Lower leg skin (tissue), 4 donors: ENCODE results near the gene NATD1. TPM values are rescaled to one million over a fixed set of nuclear protein-coding genes. Genes with fewer than 3 reads are reported as not detected.
A peak's percentile ranks its signal among the peaks of the same experiment; 100 is the strongest.

Experiments used
- DNase-seq, 2 donors: peaks; one replicate each; pipeline ENCODE4 v3.0.0-alpha.2; 2019; ENCODE audit warnings: low spot score in 2 of 2
- H3K4me3 ChIP-seq: fragments of 200-600 bp; sonication (generic); 2 replicates; pipeline ENCODE4 v1.5.1; 2017; ENCODE audit warnings: mild to moderate bottlenecking, low read depth; ENCODE audit not compliant: poor library complexity, severe bottlenecking
- CTCF ChIP-seq, 3 donors: fragments of 450-650 bp; IDR thresholded peaks; one replicate each; pipeline ENCODE4 v1.5.1; 2016; ENCODE audit warnings: antibody characterized with exemption in 3 of 3, mild to moderate bottlenecking in 3 of 3, moderate library complexity in 2 of 3
- POLR2A ChIP-seq, 2 donors: fragments of 450-650 bp; IDR thresholded peaks; one replicate each; pipeline ENCODE4 v1.6.1; 2016 to 2017; ENCODE audit warnings: antibody characterized with exemption in 2 of 2, mild to moderate bottlenecking in 1 of 2, moderate library complexity in 1 of 2
- WGBS, 2 donors: methylation state at CpG; one replicate each; pipeline ENCODE4 v1.1.5; 2018; 5-methylcytosine and 5-hydroxymethylcytosine counted together
- intact Hi-C: fragments of 100-400 bp; cut with DNase I; formaldehyde crosslinking; loops from one replicate; pipeline ENCODE4 v1.15.0; 2023; ENCODE audit warnings: low total_unique reads
- total RNA-seq, 4 donors: library from RNA; depleted of rRNA; stranded (reverse); fragments of >200 nt; gene quantifications; one replicate each; pipeline ENCODE4 v1.1.0, GENCODE V29; 2016

The NATD1 gene
- total RNA-seq, 4 donors from 2014 or later = 12.3 to 18.8 (median 16.0) TPM

GRCh38 chr17:21283482-21284318, 30.5 kb upstream of the NATD1 start:
- WGBS, 2 donors = 20 to 29% methylated on average over 26 to 45 of the region's 49 CpGs
- peak overlapping the region; percentile 20 for H3K4me3 ChIP-seq
- TF ChIP-seq POLR2A (IDR thresholded peaks at IDR 0.05) (no peak), CTCF (IDR thresholded peaks at IDR 0.05) (no peak)
- DNase-seq = peak; percentile 44 to 87
- intact Hi-C loops = no loop called here

- no peak for DNase-seq
- H3K4me3 ChIP-seq = no peak overlapping the region
- TF ChIP-seq POLR2A (IDR thresholded peaks at IDR 0.05) = no peak
- no peak for TF ChIP-seq CTCF (IDR thresholded peaks at IDR 0.05)
- 90 to 96% methylated on average over 5 of the region's 5 CpGs for WGBS, 2 donors
- intact Hi-C loops = no loop called here
These were observed 29.6 kb upstream of the NATD1 start for GRCh38 chr17:21282850-21283249.

GRCh38 chr17:21282231-21282630, 29.0 kb upstream of the NATD1 start:
- intact Hi-C loops = no loop called here
- WGBS, 2 donors = 30 to 40% methylated on average over 5 of the region's 5 CpGs
- TF ChIP-seq CTCF (IDR thresholded peaks at IDR 0.05) = no peak
- no peak for TF ChIP-seq POLR2A (IDR thresholded peaks at IDR 0.05)
- peak; percentile 48 to 90 for DNase-seq
- H3K4me3 ChIP-seq = no peak overlapping the region

GRCh38 chr17:21280081-21280518, 26.9 kb upstream of the NATD1 start:
- H3K4me3 ChIP-seq = no peak overlapping the region
- 24% methylated on average over 9 to 10 of the region's 10 CpGs for WGBS, 2 donors
- peak in 1 of 3 donors; percentile 75 for TF ChIP-seq CTCF (IDR thresholded peaks at IDR 0.05)
- TF ChIP-seq POLR2A (IDR thresholded peaks at IDR 0.05) = no peak
- intact Hi-C loops = no loop called here
- peak; percentile 80 to 98 for DNase-seq

GRCh38 chr17:21279582-21279981, 26.4 kb upstream of the NATD1 start:
- no peak for DNase-seq
- intact Hi-C loops = no loop called here
- WGBS, 2 donors = 76 to 83% methylated on average over 6 of the region's 6 CpGs
- no peak for TF ChIP-seq CTCF (IDR thresholded peaks at IDR 0.05)
- TF ChIP-seq POLR2A (IDR thresholded peaks at IDR 0.05) = no peak
- H3K4me3 ChIP-seq = no peak overlapping the region
